Measurements from ENCODE around the gene SYNGR1.

SYNGR1 gene

DNA sequence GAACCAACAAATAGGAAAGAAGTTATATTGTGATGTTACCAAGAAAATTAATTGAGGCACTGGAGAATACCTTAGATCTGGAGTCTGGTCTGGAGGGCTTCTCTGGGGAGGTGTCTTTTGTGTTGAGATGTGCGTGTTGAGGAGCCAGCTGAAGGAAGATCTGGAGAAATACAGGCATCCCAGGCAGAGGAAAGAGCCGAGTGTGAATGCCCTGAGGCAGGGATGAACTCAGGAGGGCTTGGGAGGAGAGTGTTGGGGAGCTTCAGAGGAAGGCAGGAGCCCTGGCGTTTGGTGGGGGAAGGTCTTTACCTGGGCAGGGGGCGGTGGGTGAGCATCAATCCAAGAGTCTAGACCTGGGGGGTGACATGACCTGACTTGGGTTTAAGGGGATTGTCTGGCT is 13.1 kb downstream of the SYNGR1 start:
- no peak overlapping the region for H3K27ac ChIP-seq
- TF ChIP-seq CTCF (conservative IDR thresholded peaks at IDR 0.05) (no peak), ZFX (IDR thresholded peaks at IDR 0.05) (no peak)

- TF ChIP-seq ZFX (IDR thresholded peaks at IDR 0.05) (no peak), CTCF (conservative IDR thresholded peaks at IDR 0.05) (no peak)
- H3K27ac ChIP-seq, result no peak overlapping the region
These were observed 14.1 kb downstream of the SYNGR1 start for GRCh38 chr22:39363751-39364515.

DNA sequence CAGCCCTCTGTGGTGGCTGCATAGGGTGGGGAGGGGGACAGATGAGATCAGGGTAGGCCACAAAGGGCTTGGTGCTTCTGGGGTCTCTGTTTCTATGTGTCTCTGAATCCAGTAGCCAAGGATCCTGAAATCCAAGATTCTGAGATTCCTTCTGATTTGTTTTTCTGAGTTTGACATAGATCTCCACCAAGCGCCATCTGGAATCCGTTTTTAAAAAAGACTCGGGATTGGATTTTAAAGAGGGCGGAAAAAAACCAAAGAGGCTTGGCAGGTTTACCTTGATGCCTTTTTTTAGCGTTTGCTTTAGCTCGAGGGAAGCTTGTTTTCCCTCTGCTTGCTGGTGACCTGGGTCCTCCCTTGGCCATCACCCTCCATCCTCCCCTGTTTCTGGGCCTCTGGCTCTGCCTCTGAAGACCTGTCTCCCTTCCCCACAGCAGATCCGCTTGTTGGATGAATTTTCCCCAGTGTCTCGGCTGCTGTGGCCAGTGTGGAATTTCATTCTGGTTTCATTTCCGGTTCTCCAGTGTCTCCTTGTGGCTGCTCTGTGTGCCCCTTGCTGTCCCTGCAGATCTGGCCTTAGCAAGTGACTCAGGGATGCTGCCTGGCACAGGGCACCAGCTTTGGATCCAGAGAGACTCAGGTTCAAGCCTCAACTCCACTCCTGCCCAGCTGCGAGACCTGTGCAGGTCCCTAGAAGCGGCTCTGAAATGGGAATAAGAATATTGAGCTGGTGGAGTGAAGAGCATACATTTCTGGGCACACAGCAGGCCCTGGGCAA is 15.1 kb downstream of the SYNGR1 start:
- no peak for TF ChIP-seq ZFX (IDR thresholded peaks at IDR 0.05)
- TF ChIP-seq CTCF (conservative IDR thresholded peaks at IDR 0.05), result no peak
- H3K27ac ChIP-seq, result no peak overlapping the region

- TF ChIP-seq ZFX (IDR thresholded peaks at IDR 0.05) (no peak), CTCF (conservative IDR thresholded peaks at IDR 0.05) (no peak)
- no peak overlapping the region for H3K27ac ChIP-seq
These were observed 15.6 kb downstream of the SYNGR1 start for GRCh38 chr22:39365492-39365780.

DNA sequence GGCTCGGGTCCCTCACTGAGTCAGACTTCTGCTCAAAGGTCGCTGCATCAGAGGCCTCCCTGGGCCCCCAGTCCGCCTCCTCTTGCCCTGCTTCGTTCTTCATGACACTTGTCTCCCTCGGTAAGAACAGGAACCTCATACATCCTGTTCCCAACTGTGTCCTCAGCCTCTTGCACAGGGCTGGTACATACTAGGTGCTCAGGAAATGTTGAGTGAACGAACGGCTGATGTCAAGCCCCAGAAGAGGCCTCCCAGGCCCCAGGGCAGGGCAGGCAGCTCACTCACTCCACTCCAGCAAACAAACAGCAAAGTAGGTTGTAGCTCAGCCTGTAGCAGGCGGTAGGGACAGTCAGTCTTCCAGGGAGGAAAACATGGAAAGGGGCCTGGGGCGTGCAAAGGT is 17.2 kb downstream of the SYNGR1 start:
- TF ChIP-seq CTCF (conservative IDR thresholded peaks at IDR 0.05), result no peak
- no peak for TF ChIP-seq ZFX (IDR thresholded peaks at IDR 0.05)
- H3K27ac ChIP-seq, result no peak overlapping the region

DNA sequence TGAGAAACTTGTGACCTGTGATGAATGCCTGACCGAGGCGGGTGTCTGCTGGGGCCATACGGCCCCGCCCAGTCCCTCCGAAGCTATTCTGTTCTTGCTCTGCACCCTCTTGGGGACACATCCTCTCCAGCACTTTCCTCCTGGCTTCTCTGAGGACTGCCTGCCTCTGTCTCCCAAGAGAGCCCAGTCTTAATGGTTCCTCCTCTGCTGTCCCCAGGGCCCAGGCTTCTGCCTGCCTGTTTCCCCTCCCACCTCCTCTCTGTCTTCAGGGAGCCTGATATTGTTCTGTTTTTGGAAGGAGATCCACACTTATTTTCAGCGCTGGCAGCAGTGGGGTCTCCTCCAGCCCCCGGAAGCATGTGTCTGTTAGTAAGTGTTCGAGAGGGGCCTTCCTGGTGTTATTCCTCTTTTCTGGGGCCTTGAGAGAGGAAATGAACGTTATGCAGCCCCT is 18.7 kb downstream of the SYNGR1 start:
- no peak overlapping the region for H3K27ac ChIP-seq
- TF ChIP-seq ZFX (IDR thresholded peaks at IDR 0.05), result no peak
- TF ChIP-seq CTCF (conservative IDR thresholded peaks at IDR 0.05), result no peak

GRCh38 chr22:39369186-39369585 is 19.4 kb downstream of the SYNGR1 start:
- H3K27ac ChIP-seq, result no peak overlapping the region

More at GRCh38 chr22:39369186-39369585, 19.4 kb downstream of the SYNGR1 start:
- no peak for TF ChIP-seq CTCF (conservative IDR thresholded peaks at IDR 0.05)
- TF ChIP-seq ZFX (IDR thresholded peaks at IDR 0.05), result no peak

All from C4-2B (cell line).